ENCODE measurements around the gene ZNF280B. TPM values are rescaled to one million over a fixed set of nuclear protein-coding genes. Genes with fewer than 3 reads are reported as not detected.

ZNF280B gene
- total RNA-seq, 2 experiments from 2014 or later, result 2.9 to 5.3 TPM

DNA sequence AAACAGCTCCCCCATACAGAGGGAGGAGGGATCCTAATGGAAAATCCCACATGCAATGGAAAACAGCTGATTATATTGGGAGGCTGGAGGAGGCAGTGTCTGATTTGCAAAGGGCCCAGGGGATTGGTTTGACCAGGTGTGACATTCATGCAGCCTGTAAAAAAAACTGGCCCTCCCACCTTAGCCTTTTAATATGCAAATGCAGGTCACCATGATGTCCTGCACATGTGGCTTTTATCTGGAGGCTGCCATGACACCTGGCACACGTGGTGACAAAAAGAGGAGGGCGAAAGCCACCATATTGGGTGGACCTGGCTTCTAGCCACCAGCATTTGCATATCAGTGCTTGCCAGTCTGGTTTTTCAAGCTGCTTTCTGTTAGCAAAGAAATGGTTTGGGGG lies 48.5 kb downstream of the ZNF280B start:
- DNase-seq (ENCODE audit: low spot score), result no peak
- Histone ChIP-seq H4K20me1 (ENCODE audit: insufficient read depth, low read length) (no peaks in the 10 kb centered on the region), H3K4me1 (ENCODE audit: insufficient read depth, low read length, poor library complexity, severe bottlenecking) (peaks cover 20% of the 10 kb centered on the region), H3K79me2 (ENCODE audit: insufficient read depth, low read depth, low read length) (no peaks in the 10 kb centered on the region), H2AFZ (ENCODE audit: low read length) (no peak overlapping the region), H3K4me3 (ENCODE audit: low read depth, low read length, poor library complexity, severe bottlenecking) (no peak overlapping the region), H3K27ac (ENCODE audit: low read depth, low read length, poor library complexity, severe bottlenecking) (no peak overlapping the region), H3K4me2 (ENCODE audit: low read length) (no peak overlapping the region), H3K9me2 (ENCODE audit: insufficient read depth, low read length) (no peaks in the 10 kb centered on the region), H3K9me3 (ENCODE audit: low read length) (peaks cover 36% of the 10 kb centered on the region), H3K36me3 (ENCODE audit: insufficient read depth, low read length) (no peaks in the 10 kb centered on the region)
- no TSS peak for BruUV-seq (replicated peaks)
- ChIA-PET CTCF (ENCODE audit: unreplicated experiment) (no interaction called here), POLR2A (no interaction called here)
- no peak for TF ChIP-seq EZH2phosphoT487 (IDR thresholded peaks at IDR 0.05; ENCODE audit: borderline replicate concordance, low read depth, low read length)
- TF ChIP-seq, protein P1, sequence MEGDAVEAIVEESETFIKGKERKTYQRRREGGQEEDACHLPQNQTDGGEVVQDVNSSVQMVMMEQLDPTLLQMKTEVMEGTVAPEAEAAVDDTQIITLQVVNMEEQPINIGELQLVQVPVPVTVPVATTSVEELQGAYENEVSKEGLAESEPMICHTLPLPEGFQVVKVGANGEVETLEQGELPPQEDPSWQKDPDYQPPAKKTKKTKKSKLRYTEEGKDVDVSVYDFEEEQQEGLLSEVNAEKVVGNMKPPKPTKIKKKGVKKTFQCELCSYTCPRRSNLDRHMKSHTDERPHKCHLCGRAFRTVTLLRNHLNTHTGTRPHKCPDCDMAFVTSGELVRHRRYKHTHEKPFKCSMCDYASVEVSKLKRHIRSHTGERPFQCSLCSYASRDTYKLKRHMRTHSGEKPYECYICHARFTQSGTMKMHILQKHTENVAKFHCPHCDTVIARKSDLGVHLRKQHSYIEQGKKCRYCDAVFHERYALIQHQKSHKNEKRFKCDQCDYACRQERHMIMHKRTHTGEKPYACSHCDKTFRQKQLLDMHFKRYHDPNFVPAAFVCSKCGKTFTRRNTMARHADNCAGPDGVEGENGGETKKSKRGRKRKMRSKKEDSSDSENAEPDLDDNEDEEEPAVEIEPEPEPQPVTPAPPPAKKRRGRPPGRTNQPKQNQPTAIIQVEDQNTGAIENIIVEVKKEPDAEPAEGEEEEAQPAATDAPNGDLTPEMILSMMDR (conservative IDR thresholded peaks at IDR 0.05; ENCODE audit: low read length), result no peak
- intact Hi-C loops (cut with micrococcal nuclease; ENCODE audit: unreplicated experiment), result loop anchor here (2.0 to 10.0 kb wide), 3 partner anchors 29 to 315 kb away; no protein-coding TSS in a partner anchor

DNA sequence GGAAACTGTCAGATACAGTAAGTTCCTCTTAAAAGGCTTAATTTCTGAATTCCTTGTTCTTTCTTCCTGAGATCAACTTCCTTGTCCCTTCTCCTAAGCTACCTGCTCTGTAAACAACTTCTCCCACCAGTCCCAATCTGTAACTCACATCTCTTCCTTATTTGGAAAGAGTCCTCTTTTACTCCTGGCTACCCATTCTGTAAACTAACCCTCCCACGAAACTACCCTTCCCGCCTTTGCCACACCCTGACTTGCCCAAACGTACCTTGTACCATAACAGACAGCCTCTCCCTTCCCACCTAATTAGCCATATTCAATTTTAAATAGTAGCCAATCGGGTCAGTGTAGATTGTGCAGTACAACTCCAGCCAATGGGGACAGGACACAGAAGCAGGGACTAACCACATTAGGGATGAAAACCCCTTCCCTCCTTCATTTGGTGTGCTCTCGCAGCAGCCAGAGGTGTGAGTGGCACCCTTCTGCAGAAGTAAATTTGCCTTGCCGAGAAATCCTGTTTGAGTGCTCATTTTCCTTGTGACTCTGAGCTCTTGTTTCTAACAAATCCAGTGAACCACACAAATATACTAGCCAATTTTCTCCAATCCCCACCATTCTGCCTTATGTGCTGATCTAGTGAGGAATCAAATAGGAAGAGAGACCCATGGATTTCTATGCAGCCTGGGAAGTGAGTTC lies 49.5 kb downstream of the ZNF280B start:
- H3K4me3 ChIP-seq (ENCODE audit: low read depth, low read length, poor library complexity, severe bottlenecking), result no peak overlapping the region
- peaks cover 20% of the 10 kb centered on the region for H3K4me1 ChIP-seq (ENCODE audit: insufficient read depth, low read length, poor library complexity, severe bottlenecking)
- no peaks in the 10 kb centered on the region for H3K79me2 ChIP-seq (ENCODE audit: insufficient read depth, low read depth, low read length)
- no TSS peak for BruUV-seq (replicated peaks)
- no peaks in the 10 kb centered on the region for H3K36me3 ChIP-seq (ENCODE audit: insufficient read depth, low read length)
- TF ChIP-seq EZH2phosphoT487 (IDR thresholded peaks at IDR 0.05; ENCODE audit: borderline replicate concordance, low read depth, low read length), result no peak
- TF ChIP-seq, protein P1 (conservative IDR thresholded peaks at IDR 0.05; ENCODE audit: low read length), result no peak
- ChIA-PET CTCF (ENCODE audit: unreplicated experiment) (no interaction called here), POLR2A (interaction anchor here (0.6 kb wide), 1 partner anchor 321 kb away, joined by 3 read pairs; no protein-coding TSS in a partner anchor)
- DNase-seq (ENCODE audit: low spot score), result peak; percentile 71
- no peak overlapping the region for H2AFZ ChIP-seq (ENCODE audit: low read length)
- no peaks in the 10 kb centered on the region for H4K20me1 ChIP-seq (ENCODE audit: insufficient read depth, low read length)
- H3K4me2 ChIP-seq (ENCODE audit: low read length), result no peak overlapping the region
- peaks cover 36% of the 10 kb centered on the region for H3K9me3 ChIP-seq (ENCODE audit: low read length)
- intact Hi-C loops (cut with micrococcal nuclease; ENCODE audit: unreplicated experiment), result no loop called here
- H3K27ac ChIP-seq (ENCODE audit: low read depth, low read length, poor library complexity, severe bottlenecking), result no peak overlapping the region
- H3K9me2 ChIP-seq (ENCODE audit: insufficient read depth, low read length), result no peaks in the 10 kb centered on the region

DNA sequence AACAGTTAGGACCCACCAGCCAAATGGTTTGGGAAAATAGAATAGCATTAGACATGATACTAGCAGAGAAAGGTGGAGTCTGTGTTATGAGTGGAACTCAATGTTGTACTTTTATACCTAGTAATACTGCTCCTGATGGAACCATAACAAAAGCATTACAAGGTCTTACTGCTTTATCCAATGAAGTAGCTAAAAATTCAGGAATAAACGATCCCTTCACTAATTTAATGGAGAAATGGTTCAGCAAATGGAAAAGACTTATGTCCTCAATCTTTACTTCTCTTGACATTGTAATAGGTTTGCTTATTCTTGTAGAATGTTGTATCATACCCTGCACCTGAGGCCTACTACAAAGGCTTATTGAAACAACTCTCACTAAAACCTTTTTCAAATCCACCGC lies 50.2 kb downstream of the ZNF280B start:
- Histone ChIP-seq H4K20me1 (ENCODE audit: insufficient read depth, low read length) (no peaks in the 10 kb centered on the region), H3K36me3 (ENCODE audit: insufficient read depth, low read length) (no peaks in the 10 kb centered on the region), H3K4me1 (ENCODE audit: insufficient read depth, low read length, poor library complexity, severe bottlenecking) (peaks cover 14% of the 10 kb centered on the region), H3K9me2 (ENCODE audit: insufficient read depth, low read length) (no peaks in the 10 kb centered on the region), H3K4me3 (ENCODE audit: low read depth, low read length, poor library complexity, severe bottlenecking) (no peak overlapping the region), H3K4me2 (ENCODE audit: low read length) (no peak overlapping the region), H3K79me2 (ENCODE audit: insufficient read depth, low read depth, low read length) (no peaks in the 10 kb centered on the region), H3K9me3 (ENCODE audit: low read length) (peaks cover 36% of the 10 kb centered on the region), H3K27ac (ENCODE audit: low read depth, low read length, poor library complexity, severe bottlenecking) (no peak overlapping the region), H2AFZ (ENCODE audit: low read length) (no peak overlapping the region)
- intact Hi-C loops (cut with micrococcal nuclease; ENCODE audit: unreplicated experiment), result no loop called here
- DNase-seq (ENCODE audit: low spot score), result no peak
- POLR2A ChIA-PET, result interaction anchor here (0.6 kb wide), 1 partner anchor 320 kb away, joined by 3 read pairs; no protein-coding TSS in a partner anchor
- CTCF ChIA-PET (ENCODE audit: unreplicated experiment), result no interaction called here
- TF ChIP-seq EZH2phosphoT487 (IDR thresholded peaks at IDR 0.05; ENCODE audit: borderline replicate concordance, low read depth, low read length), result no peak
- TF ChIP-seq, protein P1 (conservative IDR thresholded peaks at IDR 0.05; ENCODE audit: low read length), result no peak
- BruUV-seq (replicated peaks), result no TSS peak

Data from OCI-LY7 (cell line).